GM12801 (cell line): ENCODE results near the gene CMTM5.

ENCODE experiments used
- TF ChIP-seq, protein P1 (sequence below): IDR thresholded peaks from one replicate; pipeline ENCODE4 v1.5.1; 2011; ENCODE audit warnings: control low read depth; ENCODE audit not compliant: insufficient read length; ENCODE audit errors: extremely low read depth

Gene CMTM5

DNA sequence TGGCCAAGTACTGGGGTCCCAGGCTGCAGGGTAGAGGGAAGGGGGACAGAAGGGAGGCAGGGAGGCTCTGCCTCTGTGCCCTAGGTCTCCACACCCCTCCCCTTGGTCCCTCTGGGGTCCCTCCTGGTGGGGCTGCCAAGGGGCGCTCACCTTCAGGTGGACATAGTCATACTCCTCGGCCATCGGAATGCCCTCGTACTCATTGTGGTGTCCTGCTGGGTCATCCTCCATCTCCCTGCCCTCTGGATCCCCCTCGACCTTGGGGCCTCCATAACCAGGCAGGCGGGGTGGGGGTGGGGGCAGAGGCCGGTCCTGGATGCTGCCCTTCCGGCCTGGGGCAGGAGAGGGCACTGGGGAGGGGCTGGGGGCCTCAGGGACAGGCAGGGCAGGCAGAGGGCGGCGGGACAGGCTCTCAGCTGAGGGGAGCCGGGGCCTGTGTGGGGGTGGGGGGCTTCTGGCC lies 17.6 kb upstream of the CMTM5 start:
- TF ChIP-seq, protein P1, sequence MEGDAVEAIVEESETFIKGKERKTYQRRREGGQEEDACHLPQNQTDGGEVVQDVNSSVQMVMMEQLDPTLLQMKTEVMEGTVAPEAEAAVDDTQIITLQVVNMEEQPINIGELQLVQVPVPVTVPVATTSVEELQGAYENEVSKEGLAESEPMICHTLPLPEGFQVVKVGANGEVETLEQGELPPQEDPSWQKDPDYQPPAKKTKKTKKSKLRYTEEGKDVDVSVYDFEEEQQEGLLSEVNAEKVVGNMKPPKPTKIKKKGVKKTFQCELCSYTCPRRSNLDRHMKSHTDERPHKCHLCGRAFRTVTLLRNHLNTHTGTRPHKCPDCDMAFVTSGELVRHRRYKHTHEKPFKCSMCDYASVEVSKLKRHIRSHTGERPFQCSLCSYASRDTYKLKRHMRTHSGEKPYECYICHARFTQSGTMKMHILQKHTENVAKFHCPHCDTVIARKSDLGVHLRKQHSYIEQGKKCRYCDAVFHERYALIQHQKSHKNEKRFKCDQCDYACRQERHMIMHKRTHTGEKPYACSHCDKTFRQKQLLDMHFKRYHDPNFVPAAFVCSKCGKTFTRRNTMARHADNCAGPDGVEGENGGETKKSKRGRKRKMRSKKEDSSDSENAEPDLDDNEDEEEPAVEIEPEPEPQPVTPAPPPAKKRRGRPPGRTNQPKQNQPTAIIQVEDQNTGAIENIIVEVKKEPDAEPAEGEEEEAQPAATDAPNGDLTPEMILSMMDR = no peak

DNA sequence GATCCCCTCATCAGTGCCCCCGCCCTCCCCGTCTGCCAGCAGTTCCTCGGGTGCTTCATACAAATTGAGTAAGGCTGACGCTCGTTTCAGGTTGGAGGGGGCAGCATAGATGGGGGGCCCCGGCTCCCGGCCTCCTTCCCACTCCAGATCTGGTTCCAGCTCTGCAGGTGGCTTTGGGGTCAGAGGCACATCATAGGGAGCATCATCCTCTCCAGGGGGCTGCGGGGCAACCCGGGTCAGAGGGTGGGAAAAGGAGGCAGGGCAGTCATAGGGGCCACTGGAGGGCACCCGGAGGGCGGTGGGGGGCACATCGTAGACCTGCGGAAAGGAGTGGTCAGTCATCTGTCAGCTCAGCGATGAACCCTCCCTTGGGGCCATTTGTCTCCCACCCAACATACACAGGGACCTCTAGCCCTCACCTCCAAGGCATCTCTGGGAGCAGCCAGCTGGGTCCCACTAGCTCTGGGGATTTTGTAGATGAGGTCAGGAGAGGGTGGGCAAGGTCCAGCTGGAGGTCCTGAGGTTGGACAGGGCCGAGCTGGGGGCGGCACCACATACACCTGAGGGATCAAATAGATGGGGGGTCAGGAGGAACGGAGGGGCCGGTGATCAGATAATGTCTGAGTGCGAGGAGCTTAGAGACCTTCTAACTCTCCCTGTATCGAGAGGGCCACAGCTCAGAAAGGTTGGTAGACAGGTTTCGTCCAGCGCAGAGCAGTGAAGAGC lies 17.0 kb upstream of the CMTM5 start:
- TF ChIP-seq, protein P1 = no peak

DNA sequence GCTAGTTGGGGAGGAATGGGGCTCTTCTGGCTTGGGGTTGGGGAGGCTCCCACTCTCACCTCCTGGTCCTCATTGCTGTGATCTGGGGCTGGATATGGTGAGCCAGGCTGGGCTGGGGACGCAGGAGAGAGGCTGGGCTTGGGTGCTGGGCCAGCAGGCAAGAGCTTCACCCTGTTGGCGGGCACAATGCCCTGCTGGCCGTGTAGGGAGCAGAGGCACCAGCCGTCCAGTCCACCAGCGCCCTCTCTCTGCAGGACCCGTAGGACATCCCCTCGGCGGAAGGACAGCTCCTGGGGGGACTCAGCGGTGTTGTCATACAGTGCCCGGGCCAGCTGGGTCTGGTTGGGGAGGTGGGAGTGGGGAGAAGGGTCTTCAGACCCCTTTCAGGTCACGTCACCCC lies 16.4 kb upstream of the CMTM5 start:
- TF ChIP-seq, protein P1 = no peak

DNA sequence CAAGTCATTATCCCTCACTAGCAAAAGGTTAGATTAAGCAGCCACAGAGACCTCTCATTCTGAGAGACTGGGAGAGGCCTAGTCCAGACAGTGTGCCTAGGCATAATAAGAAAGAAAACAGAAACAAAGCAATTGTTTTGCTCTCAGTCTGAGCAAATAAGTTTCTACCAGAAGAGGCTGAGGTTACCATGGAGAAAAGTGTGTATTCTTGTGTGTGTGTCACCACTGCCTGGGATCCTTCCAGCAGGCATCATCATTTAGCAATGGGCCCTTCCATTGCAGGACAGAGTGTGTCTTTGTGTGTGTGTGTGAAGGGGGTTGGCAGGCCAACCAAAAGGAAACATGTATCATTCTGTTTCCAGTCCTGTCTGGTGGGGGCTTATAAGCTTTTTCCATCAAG lies 15.5 kb upstream of the CMTM5 start:
- TF ChIP-seq, protein P1 = no peak

DNA sequence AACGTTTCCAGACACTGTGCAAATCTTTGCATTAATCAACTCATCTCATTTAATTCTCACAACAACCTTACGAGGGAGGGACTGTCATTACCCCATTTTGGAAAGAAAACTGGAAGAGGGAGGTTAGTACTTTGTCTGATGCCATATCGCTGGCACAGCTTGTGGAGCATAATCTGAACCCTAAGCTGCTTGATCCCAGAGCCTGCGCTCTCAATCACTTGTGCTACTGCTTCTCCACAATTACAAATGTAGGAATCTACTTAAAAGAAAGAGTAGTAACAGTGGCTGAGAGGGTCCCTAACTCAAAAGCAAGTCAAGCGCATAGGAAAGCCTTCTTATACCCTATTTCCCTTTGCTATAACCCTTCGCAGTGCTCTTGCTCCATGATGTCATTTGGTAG lies 15.1 kb upstream of the CMTM5 start:
- TF ChIP-seq, protein P1 = no peak

DNA sequence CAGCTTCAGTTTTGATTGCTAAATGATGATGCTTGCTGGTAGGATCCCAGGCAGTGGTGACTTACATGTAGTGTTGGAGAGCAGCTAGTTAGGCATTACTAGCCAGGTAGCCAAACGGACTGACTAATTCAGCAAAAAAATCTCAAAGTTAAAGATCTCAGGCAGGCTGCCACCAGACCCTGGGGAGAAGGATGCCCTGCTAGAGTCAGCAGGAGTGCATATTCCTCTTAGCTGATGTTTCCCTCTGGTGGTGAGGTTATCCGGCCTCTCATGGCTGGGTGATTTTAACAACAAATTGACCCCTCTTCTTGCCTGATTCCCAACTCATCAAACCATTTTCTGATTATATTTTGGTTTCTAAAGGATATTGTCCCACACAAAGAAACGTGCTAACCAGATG lies 14.6 kb upstream of the CMTM5 start:
- TF ChIP-seq, protein P1 = no peak

DNA sequence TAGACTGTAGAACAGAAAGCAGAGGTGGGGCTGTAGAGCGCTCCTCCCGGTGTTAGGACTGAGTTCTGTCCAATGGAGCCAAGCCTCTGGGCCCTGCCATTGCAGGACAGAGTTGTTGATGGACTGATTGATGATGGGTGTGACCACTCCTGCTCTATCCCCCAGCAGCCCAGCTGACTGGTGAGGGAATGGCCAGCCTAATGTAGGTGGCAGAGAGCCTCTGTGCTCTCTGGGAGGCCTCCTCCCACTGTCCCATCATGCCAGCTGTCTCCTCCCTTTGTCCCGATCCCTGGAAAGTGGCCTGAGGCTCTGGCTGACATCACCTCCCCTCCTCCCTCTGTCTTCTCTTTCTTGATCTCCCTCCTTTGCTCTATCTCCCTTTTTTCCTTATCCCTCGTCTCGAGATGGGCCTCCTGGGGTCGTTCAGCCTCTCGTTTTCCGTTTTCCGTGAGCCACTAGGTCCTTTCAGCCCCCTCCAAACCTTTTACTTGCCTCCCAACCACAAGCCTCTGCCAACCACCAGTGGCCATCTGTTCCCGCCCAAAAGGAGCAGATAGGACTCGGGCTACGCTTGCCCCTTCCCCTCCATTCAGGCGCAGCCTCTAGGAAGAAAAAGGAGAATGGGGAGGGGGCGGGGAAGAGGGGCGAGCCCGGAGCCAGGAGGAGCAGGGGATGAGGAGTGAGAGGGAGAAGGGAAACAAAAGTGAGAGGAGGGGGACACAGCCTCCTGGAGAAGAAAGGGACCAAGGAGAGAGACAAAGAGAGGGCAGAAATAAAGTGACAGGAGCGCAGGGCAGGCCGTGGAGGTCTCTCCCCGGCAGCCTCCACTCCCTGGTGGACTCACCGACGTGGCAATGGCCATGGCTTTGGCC lies 12.4 kb upstream of the CMTM5 start:
- TF ChIP-seq, protein P1 = no peak
